ENCODE data around the gene RHOH. TPM values are rescaled to one million over a fixed set of nuclear protein-coding genes. Genes with fewer than 3 reads are reported as not detected.

The RHOH gene
- total and polyA plus RNA-seq, 9 of the 15 experiments (the other 6 are each of a cell fraction or from before 2014, with no cell fraction given), result 14.3 to 37.7 (median 23.2) TPM

GRCh38 chr4:40204507-40205258 is 7.9 kb downstream of the RHOH start (continued):
- TF ChIP-seq ATF1 (CRISPR knock-in tag; IDR thresholded peaks at IDR 0.05), result no peak
- TF ChIP-seq ATF1 (tag; IDR thresholded peaks at IDR 0.05), result peak; percentile 48; the same call in 1 of the 2 replicates
- TF ChIP-seq MLLT1 (IDR thresholded peaks at IDR 0.05), result no peak; a peak in 1 of 4 replicates
- no peak for TF ChIP-seq HMG20A (CRISPR knock-in tag; conservative IDR thresholded peaks at IDR 0.05)
- TF ChIP-seq YY1 (IDR thresholded peaks at IDR 0.05; ENCODE audit: borderline replicate concordance in 1 of 3, control insufficient read depth in 1 of 3, extremely low read depth in 1 of 3, insufficient read depth in 3 of 3, insufficient read length in 1 of 3, insufficient replicate concordance in 2 of 3, low read depth in 1 of 3, low read length in 2 of 3), result peak in 1 of 3 experiments; percentile 59
- TF ChIP-seq DNMT1 (IDR thresholded peaks at IDR 0.05), result 0 out of 2 replicates have a peak, but pooled peaks have one; percentile 16
- TF ChIP-seq JUNB (CRISPR knock-in tag; conservative IDR thresholded peaks at IDR 0.05), result no peak
- no peak for TF ChIP-seq TARDBP (IDR thresholded peaks at IDR 0.05)
- no peak for TF ChIP-seq ZNF3 (CRISPR knock-in tag; IDR thresholded peaks at IDR 0.05)
- no peak for TF ChIP-seq ARID3A (IDR thresholded peaks at IDR 0.05; ENCODE audit: borderline replicate concordance, low read depth, low read length)
- no peak for TF ChIP-seq U2AF1 (optimal IDR thresholded peaks at IDR 0.05; ENCODE audit: low read depth, low read length)
- TF ChIP-seq ZBTB17 (CRISPR knock-in tag; IDR thresholded peaks at IDR 0.05), result no peak
- peak; percentile 61; the same call in 1 of the 2 replicates for TF ChIP-seq ZNF311 (CRISPR knock-in tag; IDR thresholded peaks at IDR 0.05)
- TF ChIP-seq ZNF77 (CRISPR knock-in tag; IDR thresholded peaks at IDR 0.05), result no peak
- no peak for TF ChIP-seq ZNF436 (CRISPR knock-in tag; IDR thresholded peaks at IDR 0.05)
- TF ChIP-seq ZNF696 (CRISPR knock-in tag; conservative IDR thresholded peaks at IDR 0.05), result no peak
- peak; percentile 22; the same call in 1 of the 2 replicates for TF ChIP-seq ZNF165 (CRISPR knock-in tag; IDR thresholded peaks at IDR 0.05; ENCODE audit: borderline replicate concordance)
- no peak for TF ChIP-seq RFX7 (CRISPR knock-in tag; IDR thresholded peaks at IDR 0.05)
- TF ChIP-seq ZNF354B (CRISPR knock-in tag; IDR thresholded peaks at IDR 0.05), result no peak
- TF ChIP-seq HMGN3 (IDR thresholded peaks at IDR 0.05; ENCODE audit: borderline replicate concordance, extremely low read depth, insufficient read length, low read depth, low read length), result no peak
- no peak for TF ChIP-seq GTF3C2 (IDR thresholded peaks at IDR 0.05; ENCODE audit: borderline replicate concordance, extremely low read depth, insufficient read length)
- TF ChIP-seq SAP30 (IDR thresholded peaks at IDR 0.05; ENCODE audit: borderline replicate concordance, insufficient read depth, low read depth, low read length, poor library complexity, severe bottlenecking), result no peak

All from K562 (cell line).